GM19397 (cell line): Measurements from ENCODE around the gene PTBP2.

Experiments used
- ATAC-seq: cut with Tn5 transposase; IDR thresholded peaks from one replicate; pipeline ENCODE4 v1.9.1; 2021; ENCODE audit warnings: mild to moderate bottlenecking, moderate library complexity; ENCODE audit not compliant: unreplicated experiment

Gene PTBP2

GRCh38 chr1:96721416-96722160, at the start of gene PTBP2:
TSS of gene PTBP2 (plus strand) at chr1:96721784. CDS start at chr1:96721865, 81 bp downstream.
- ATAC-seq = peak; percentile 97

GRCh38 chr1:96674915-96675314, 46.7 kb upstream of the PTBP2 start:
- ATAC-seq = no peak

- ATAC-seq = no peak
Measured at GRCh38 chr1:96682056-96682455, 39.5 kb upstream of the PTBP2 start.

- ATAC-seq = no peak
Measured at GRCh38 chr1:96683931-96684330, 37.7 kb upstream of the PTBP2 start.

GRCh38 chr1:96684744-96685143, 36.8 kb upstream of the PTBP2 start:
- no peak for ATAC-seq

- ATAC-seq = no peak
Measured at GRCh38 chr1:96688767-96689166, 32.8 kb upstream of the PTBP2 start.

- ATAC-seq = no peak
Measured at GRCh38 chr1:96695954-96696353, 25.6 kb upstream of the PTBP2 start.

- no peak for ATAC-seq
Measured at GRCh38 chr1:96698342-96698983, 23.1 kb upstream of the PTBP2 start.

GRCh38 chr1:96703186-96703585, 18.4 kb upstream of the PTBP2 start:
- no peak for ATAC-seq

GRCh38 chr1:96707023-96707422, 14.6 kb upstream of the PTBP2 start:
- ATAC-seq = no peak

- no peak for ATAC-seq
Measured at GRCh38 chr1:96708482-96708881, 13.1 kb upstream of the PTBP2 start.

- ATAC-seq = no peak
Measured at GRCh38 chr1:96710708-96711477, 10.7 kb upstream of the PTBP2 start.

GRCh38 chr1:96713649-96714048, 7.9 kb upstream of the PTBP2 start:
- ATAC-seq = no peak

GRCh38 chr1:96714881-96715280, 6.7 kb upstream of the PTBP2 start:
- ATAC-seq = no peak

- ATAC-seq = no peak
Measured at GRCh38 chr1:96715482-96715881, 6.1 kb upstream of the PTBP2 start.

- ATAC-seq = no peak
Measured at GRCh38 chr1:96721053-96721415, 550 bp upstream of the PTBP2 start.

- ATAC-seq = peak; percentile 44
Measured at GRCh38 chr1:96722161-96722922, 758 bp downstream of the PTBP2 start.

- no peak for ATAC-seq
Measured at GRCh38 chr1:96722958-96723357, 1.4 kb downstream of the PTBP2 start.

GRCh38 chr1:96723377-96723776, 1.8 kb downstream of the PTBP2 start:
- no peak for ATAC-seq

- no peak for ATAC-seq
Measured at GRCh38 chr1:96723936-96724335, 2.4 kb downstream of the PTBP2 start.

GRCh38 chr1:96727860-96728259, 6.3 kb downstream of the PTBP2 start:
- no peak for ATAC-seq
